ENCODE results near the gene THRB. TPM values are rescaled to one million over a fixed set of nuclear protein-coding genes. Genes with fewer than 3 reads are reported as not detected.

The THRB gene
- total RNA-seq, 4 donors from 2014 or later: 6.3 to 10.3 (median 8.5) TPM

DNA sequence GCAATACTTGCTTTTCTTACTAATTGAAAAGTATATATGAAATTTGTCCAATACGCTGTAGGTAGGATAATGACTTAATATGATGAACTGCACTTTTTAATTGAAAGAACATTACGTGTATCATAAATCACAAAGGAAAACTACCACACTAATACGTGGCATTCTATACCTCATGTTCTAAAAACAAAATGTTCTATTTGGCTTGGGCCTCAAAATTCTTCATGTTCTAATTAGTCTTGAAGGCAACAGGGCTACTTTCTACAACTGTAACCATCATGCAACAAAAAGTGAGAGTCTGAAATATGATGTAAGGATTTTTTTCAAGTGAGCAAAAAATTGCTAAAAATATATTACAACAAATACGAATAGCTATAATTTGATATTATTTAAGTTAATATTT lies 19.8 kb downstream of the THRB start:
- no peak for DNase-seq (ENCODE audit: low spot score in 2 of 2)
- TF ChIP-seq, protein P1, sequence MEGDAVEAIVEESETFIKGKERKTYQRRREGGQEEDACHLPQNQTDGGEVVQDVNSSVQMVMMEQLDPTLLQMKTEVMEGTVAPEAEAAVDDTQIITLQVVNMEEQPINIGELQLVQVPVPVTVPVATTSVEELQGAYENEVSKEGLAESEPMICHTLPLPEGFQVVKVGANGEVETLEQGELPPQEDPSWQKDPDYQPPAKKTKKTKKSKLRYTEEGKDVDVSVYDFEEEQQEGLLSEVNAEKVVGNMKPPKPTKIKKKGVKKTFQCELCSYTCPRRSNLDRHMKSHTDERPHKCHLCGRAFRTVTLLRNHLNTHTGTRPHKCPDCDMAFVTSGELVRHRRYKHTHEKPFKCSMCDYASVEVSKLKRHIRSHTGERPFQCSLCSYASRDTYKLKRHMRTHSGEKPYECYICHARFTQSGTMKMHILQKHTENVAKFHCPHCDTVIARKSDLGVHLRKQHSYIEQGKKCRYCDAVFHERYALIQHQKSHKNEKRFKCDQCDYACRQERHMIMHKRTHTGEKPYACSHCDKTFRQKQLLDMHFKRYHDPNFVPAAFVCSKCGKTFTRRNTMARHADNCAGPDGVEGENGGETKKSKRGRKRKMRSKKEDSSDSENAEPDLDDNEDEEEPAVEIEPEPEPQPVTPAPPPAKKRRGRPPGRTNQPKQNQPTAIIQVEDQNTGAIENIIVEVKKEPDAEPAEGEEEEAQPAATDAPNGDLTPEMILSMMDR (IDR thresholded peaks at IDR 0.05): no peak
- TF ChIP-seq POLR2A (IDR thresholded peaks at IDR 0.05): no peak
- no peak for TF ChIP-seq EP300 (IDR thresholded peaks at IDR 0.05)
- no peaks in the 10 kb centered on the region for H3K9me3 ChIP-seq
- H3K27me3 ChIP-seq: no peaks in the 10 kb centered on the region
- H3K27ac ChIP-seq: no peak overlapping the region
- no peaks in the 10 kb centered on the region for H3K36me3 ChIP-seq
- H3K4me3 ChIP-seq: no peak overlapping the region
- no peaks in the 10 kb centered on the region for H3K4me1 ChIP-seq
- WGBS, 2 donors: 90 to 93% methylated on average over 4 of the region's 4 CpGs

DNA sequence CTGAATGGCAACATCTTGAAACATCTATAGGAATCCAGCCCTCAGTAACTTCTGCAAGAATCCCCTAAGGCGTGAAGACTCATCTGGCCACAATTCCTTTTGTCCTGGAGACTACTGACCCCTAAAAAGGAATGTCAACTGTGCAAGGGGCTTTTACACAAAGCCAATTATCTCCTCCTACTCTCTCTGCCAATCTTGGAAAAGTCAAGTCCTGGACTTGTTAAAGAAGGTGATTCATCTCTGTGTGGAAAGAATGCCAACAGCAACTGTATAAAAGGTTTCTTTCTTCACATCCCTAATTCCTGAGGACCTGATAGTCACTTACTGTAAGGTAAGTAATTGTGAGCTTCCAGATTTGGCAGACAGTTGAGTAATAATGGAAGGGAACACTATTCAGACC lies 22.3 kb downstream of the THRB start:
- Histone ChIP-seq H3K36me3 (no peaks in the 10 kb centered on the region), H3K27ac (no peak overlapping the region), H3K27me3 (no peaks in the 10 kb centered on the region), H3K4me3 (no peak overlapping the region), H3K9me3 (peaks cover 0 to 6% (median 0%) of the 10 kb centered on the region in 4 donors), H3K4me1 (no peaks in the 10 kb centered on the region)
- DNase-seq (ENCODE audit: low spot score in 2 of 2): no peak
- no peak for TF ChIP-seq POLR2A (IDR thresholded peaks at IDR 0.05)
- TF ChIP-seq, protein P1 (IDR thresholded peaks at IDR 0.05): no peak
- no peak for TF ChIP-seq EP300 (IDR thresholded peaks at IDR 0.05)
- 78 to 82% methylated on average over 1 of the region's 1 CpG for WGBS, 2 donors

DNA sequence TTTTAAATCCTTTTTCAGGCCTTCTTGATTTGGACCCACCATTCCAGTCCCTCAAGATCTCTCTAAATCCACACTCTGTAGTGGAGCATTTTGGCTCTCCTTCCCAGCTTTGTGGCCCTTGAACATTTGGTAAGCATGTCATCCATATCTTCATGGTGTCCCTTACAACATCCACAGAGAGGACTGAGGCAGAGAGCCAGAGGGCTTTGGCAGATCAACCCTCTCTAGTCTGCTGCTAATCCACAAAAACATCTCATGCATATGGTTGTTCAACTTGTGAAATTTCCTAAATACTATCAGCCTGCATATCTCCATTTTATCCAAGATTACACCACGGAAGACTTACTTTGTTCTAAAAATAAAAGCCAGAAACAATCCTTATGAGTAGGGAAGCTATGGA lies 23.2 kb downstream of the THRB start:
- TF ChIP-seq, protein P1 (IDR thresholded peaks at IDR 0.05): no peak
- no peak for TF ChIP-seq EP300 (IDR thresholded peaks at IDR 0.05)
- TF ChIP-seq POLR2A (IDR thresholded peaks at IDR 0.05): no peak
- Histone ChIP-seq H3K9me3 (peaks cover 0 to 6% (median 0%) of the 10 kb centered on the region in 4 donors), H3K27me3 (no peaks in the 10 kb centered on the region), H3K36me3 (no peaks in the 10 kb centered on the region), H3K4me1 (no peaks in the 10 kb centered on the region), H3K4me3 (no peak overlapping the region), H3K27ac (no peak overlapping the region)
- DNase-seq (ENCODE audit: low spot score in 2 of 2): no peak
- 81 to 85% methylated on average over 1 of the region's 1 CpG for WGBS, 2 donors

DNA sequence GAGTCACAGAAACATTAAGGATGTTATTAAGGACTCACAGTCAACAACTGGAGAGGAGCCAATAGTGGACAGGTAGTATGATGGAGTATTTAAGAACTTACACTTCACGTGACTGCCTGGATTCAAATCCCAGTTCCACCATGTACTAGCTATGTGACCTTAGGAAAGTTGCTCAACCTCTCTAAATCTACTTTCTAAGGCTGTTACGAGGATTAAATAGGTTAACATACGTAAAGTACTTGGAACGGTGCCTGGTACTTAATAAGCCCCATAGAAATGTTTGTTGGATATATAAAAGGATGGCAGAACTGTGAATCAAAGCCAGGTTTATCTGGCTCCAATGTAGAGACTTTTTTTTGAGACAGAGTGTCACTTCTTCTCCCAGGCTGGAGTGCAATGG lies 24.4 kb downstream of the THRB start:
- TF ChIP-seq POLR2A (IDR thresholded peaks at IDR 0.05): no peak
- WGBS, 2 donors: 89 to 95% methylated on average over 4 of the region's 4 CpGs
- H3K9me3 ChIP-seq: peaks cover 0 to 6% (median 0%) of the 10 kb centered on the region in 4 donors
- no peak for DNase-seq (ENCODE audit: low spot score in 2 of 2)
- no peaks in the 10 kb centered on the region for H3K36me3 ChIP-seq
- no peak overlapping the region for H3K27ac ChIP-seq
- H3K4me1 ChIP-seq: no peaks in the 10 kb centered on the region
- no peak overlapping the region for H3K4me3 ChIP-seq
- H3K27me3 ChIP-seq: no peaks in the 10 kb centered on the region

DNA sequence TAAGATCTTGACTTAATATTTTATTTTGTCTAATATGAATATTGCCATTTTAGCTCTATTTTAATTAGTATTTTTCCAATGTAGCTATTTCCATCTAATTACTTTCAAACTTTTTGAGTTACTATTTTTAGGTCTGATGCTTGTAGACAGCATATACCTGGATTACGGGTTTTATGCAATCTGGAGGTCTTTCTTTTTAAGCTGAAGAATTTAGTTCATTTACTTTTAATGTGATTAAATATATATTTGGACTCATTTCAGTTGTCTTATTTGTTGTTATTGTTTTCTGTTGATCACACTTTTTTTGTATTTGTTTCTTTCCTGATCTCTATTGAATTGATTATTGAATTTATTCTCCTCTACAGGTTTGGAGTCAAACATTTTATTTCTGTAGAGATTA lies 30.3 kb downstream of the THRB start:
- TF ChIP-seq EP300 (IDR thresholded peaks at IDR 0.05): no peak
- Histone ChIP-seq H3K4me3 (no peak overlapping the region), H3K27ac (no peak overlapping the region), H3K27me3 (no peaks in the 10 kb centered on the region), H3K9me3 (peaks cover 0 to 8% (median 0%) of the 10 kb centered on the region in 4 donors), H3K4me1 (no peaks in the 10 kb centered on the region), H3K36me3 (no peaks in the 10 kb centered on the region)
- WGBS, 2 donors: 94 to 98% methylated on average over 1 of the region's 1 CpG
- DNase-seq (ENCODE audit: low spot score in 2 of 2): no peak

DNA sequence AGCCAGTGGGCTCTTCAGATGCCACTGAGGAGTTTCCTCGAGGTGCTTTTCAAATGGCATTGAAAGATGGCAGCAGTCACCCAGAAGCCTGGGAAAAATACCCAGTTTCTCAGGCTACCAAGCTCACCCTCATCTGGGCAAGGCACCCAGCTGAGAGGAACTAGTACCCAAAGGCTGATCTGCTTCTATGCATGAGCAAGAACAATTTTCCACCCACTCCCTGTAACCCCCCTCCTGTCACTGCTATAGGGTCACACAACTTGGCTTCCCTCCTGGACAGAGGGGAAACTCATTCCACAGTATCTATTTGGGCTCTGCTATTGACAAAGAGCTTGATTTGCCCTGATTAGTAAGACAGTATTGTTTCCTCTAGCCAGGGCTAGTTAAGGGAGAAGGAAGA lies 31.9 kb downstream of the THRB start:
- H3K36me3 ChIP-seq: no peaks in the 10 kb centered on the region
- H3K27me3 ChIP-seq: no peaks in the 10 kb centered on the region
- H3K27ac ChIP-seq: no peak overlapping the region
- TF ChIP-seq EP300 (IDR thresholded peaks at IDR 0.05) (no peak), POLR2A (IDR thresholded peaks at IDR 0.05) (no peak)
- TF ChIP-seq, protein P1 (IDR thresholded peaks at IDR 0.05): no peak
- H3K9me3 ChIP-seq: peaks cover 0 to 6% (median 0%) of the 10 kb centered on the region in 4 donors
- no peak overlapping the region for H3K4me3 ChIP-seq
- DNase-seq (ENCODE audit: low spot score in 2 of 2): no peak
- H3K4me1 ChIP-seq: no peaks in the 10 kb centered on the region
- WGBS, 2 donors: 58 to 60% methylated on average over 1 of the region's 1 CpG
